ENCODE measurements around the gene PACRG.

- TF ChIP-seq POLR2A (IDR thresholded peaks at IDR 0.05; ENCODE audit: low read length) (no peak), GATA1 (IDR thresholded peaks at IDR 0.05; ENCODE audit: low read depth, low read length) (no peak)
Measured at GRCh38 chr6:163147994-163148393, 420.2 kb downstream of the PACRG start.
